Inferior parietal cortex (tissue), 1 donor: Measurements from ENCODE around the gene MMP7.

Experiments used
- DNase-seq: peaks from one replicate; pipeline ENCODE4 v3.0.0-alpha.2; 2016; ENCODE audit errors: extremely low spot score

Gene MMP7, protein sequence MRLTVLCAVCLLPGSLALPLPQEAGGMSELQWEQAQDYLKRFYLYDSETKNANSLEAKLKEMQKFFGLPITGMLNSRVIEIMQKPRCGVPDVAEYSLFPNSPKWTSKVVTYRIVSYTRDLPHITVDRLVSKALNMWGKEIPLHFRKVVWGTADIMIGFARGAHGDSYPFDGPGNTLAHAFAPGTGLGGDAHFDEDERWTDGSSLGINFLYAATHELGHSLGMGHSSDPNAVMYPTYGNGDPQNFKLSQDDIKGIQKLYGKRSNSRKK

DNA sequence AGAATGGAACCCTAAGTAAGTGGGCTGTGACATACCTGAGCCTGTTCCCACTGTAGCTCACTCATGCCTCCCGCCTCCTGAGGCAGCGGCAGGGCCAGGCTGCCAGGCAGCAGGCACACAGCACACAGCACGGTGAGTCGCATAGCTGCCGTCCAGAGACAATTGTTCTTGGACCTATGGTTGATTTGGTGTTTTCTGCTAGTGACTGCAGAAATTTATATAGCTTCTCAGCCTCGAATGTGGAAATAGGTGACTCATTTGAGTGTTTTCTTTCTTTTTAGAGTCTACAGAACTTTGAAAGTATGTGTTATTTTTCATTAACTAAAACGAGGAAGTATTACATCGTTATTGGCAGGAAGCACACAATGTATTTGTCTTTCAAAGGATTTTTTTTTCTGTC is at the start of gene MMP7:
Gene MMP7 (minus strand): TSS at position 190 of the 400 bp plus-strand sequence. CDS start 47 bp downstream, at position 143.
- DNase-seq: no peak

DNA sequence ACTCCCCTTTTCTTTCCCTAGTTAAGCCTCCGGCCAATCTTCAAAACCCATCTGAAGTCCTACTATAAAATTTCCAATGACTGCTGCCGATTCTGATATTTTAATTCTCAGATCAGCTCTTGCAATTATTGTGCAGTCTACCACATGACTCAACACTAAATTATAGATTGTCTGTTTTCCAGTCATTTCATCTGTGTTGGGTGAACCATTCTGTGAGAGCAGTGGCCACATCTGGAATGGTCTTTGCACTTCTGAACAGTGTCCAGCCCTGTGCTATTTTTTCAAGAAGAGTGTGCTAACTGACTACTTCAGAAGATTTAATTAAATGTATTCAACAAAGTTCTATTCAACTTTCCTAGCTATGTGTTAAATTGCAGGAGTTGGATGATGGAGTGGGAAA is 47.2 kb upstream of the MMP7 start:
- no peak for DNase-seq

DNA sequence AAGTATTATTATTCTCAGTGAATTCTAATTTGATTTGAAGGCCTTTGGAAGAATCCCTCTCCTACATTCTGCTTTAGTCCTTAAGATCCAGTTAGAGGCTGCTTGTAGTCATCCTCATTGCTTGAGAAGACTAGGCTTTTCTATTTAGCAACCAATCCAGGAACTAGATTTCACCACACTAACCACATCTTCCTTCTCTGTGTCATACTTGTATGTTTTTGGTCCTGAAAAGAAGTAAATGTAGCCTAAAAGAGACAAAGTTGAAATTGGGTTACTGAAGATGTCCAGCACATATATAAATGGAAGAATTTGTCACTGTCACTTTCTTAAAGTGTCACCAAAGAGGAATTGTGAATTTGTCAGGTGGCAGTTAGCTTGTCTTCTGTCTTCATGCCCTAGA is 46.6 kb upstream of the MMP7 start:
- no peak for DNase-seq

DNA sequence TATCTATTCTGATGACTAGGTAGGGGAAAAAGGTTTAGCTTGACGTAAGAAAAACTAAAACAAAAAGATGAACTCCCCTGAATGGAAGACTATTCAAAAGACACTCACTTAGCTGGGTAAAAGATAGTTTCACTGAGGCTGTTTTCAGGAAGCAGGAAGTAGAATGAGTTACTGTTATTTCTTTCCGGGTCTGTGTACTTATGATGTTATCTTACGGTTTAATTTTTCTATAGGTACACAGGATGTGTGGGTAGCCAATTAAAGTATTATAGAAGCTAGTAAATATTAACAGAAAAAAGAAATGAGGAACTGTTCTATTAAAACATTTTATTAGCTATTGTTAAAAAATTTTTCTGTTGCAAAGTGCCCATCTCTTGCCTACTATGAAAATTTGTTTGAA is 45.8 kb upstream of the MMP7 start:
- no peak for DNase-seq

DNA sequence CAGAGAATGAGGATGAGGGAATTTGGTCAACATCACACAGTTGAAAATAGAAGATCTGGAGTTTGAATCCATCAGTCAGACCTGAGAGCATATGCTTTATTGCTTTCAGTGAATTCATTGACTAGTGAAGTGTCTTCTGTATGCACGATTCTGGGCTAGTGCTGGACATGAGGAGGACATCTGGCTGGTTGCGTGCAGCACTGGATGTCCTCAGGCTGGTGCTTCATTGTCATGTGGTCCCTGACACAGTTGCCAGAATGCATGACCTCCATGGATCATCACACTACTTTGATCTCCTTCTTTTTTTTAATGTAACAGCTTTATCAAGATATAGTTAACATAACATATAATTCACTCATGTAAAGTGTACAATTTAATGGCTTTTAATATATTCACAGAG is 44.5 kb upstream of the MMP7 start:
- no peak for DNase-seq

DNA sequence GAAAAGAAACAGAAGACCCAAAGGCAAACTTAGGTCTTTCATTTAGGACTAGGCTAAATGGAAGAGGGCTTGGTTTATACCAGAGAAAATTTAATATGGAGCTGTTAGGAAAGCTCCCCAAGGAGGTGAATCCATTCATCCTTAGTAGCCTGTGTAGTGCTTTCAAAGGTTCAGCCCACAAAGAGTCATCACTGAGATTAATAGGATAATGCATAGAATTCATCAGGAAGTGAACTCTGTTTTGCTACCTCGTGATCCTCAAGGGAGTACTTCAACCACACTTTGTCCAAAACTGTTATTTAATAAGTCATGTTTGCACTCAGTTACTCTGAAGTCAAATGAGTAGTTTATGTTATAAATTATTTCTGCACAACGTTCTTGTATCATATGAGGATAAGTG is 43.3 kb upstream of the MMP7 start:
- DNase-seq: no peak

DNA sequence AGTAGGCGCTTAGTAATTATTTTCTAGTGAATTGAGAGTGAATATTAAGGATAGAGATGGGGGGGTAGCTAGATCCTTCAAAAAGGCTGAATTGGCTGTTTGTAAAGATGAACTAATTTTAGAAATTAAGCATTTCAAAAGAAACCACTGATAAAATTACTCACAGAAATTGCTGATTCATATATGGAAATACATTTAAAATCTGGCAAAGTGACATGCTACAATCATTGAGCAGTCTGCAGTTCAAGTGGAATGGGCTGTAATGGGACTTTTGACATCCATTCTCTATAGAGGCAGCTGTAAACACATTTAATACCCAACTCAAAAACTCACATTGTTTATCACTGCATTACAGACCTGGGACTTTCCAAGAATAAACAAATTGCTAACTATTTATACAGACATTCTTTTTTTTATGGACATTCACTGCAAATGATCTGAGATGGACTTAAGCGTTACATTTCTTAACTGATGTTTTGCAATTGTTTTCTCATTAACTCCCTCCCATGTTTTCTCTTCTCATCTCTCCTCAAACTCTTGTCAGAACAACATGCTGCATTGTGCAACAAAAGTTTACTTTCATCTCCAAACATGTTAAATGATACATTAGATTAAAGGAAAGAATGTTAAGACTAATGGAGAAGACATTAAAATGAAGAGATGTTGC is 42.1 kb upstream of the MMP7 start:
- DNase-seq: no peak

DNA sequence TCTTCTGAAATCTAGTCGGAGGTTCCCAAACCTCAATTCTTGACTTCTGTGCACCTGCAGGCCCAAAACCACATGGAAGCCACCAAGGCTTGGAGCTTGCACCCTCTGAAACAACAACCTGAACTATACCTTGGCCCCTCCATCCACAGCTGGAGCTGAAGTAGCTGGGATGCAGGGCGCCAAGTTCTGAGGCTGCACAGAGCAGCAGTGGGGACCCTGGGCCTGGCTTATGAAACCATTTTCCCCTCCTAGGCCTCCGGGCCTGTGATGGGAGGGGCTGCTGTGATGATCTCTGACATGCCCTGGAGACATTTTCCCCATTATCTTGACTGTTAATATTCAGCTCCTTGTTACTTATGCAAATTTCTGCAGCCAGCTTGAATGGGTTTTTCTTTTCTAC is 38.3 kb upstream of the MMP7 start:
- no peak for DNase-seq

DNA sequence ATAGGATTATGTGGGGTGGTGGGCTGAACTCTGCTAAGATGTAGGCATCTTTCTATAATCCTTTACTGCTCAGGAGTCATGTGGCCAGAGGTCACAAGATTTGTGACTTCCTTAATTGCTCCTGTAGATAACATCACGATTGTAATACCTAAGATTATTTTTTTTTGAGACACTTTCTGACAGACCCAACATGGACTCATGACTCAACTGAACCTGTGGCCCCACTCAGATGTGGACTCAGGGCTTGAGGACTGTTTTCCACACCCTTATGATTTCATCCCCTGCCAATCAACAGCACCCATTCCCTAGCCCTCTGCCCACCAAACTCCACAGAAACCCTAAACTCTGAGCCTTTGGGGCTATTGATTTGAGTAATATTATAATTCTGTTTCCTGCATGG is 35.6 kb upstream of the MMP7 start:
- no peak for DNase-seq

DNA sequence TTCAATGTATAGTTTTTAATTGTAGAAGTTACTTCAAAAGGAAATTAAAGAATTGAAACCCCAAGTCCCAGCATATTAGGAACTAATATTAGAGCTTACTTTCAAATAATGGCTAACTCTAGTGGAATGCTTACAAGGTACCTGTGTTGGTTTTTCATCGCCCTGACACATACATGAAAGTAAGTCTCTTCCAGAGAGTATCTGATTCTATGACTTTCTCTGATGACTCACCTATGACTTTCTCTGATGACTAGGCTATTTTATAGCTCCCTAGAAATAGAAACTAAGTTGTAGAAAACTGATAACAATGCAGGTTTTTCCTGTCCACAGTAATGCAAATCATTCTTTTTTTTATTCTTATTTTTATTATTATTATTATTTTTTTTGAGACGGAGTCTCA is 33.6 kb upstream of the MMP7 start:
- no peak for DNase-seq

DNA sequence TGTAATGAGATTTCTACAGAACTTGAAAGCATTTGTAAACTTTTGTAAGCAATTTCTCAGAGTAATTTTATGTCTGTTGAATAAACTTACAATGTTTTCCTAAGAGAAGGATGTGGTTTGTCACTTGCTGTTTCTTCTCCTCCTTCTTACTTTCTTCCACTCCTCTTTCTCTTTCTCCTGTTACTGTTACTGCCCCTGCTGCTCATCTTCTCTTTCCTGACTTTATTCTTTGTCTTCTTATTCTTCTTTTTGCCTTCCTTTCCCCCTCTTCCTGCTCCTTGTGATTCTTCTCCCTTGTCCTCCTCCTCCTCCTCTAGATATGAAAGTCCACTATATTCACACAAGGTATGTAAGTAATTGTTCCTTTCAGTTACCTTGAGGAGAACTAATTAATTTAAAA is 31.1 kb upstream of the MMP7 start:
- DNase-seq: no peak

DNA sequence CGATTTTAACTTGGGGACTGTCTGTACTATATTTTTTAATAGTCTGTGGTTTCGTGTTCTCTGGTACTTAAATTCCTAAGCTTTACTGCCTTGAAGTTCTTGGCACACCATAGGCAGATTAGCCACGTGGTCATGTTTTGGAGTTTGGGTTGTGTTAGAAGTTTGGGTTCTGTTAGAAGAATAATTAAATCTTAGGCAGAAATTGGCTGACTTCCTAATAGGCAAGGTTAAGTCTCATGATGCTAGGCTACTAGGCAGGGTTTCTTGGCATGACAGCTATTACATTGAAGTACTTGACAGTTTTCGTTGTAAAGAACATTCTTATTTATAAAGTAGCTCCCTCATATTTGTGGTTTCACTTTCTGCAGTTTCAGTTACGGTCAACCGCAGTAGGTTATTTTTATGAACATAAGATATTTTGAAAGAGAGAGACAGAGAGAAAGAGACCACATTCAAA is 30.0 kb upstream of the MMP7 start:
- DNase-seq: peak; percentile 11

DNA sequence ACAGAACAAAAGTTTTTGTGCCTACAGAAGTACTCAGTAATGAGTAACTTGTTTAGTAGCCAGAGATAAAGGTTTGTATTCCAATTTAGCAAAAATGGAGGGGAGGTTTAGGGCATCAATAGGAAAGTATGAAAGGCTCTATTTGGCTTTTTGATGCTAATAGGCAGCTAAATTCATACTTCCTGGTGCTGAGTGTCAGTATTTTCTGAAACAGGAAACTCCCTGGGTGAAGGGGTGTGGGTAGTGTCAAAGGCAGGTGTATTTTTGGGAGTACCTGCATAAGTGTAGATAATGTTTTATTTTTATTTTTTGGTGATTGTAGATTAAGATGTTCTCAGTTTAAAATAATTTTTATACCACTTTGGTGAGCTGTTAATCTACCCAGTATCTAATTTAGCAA is 29.3 kb upstream of the MMP7 start:
- DNase-seq: no peak

DNA sequence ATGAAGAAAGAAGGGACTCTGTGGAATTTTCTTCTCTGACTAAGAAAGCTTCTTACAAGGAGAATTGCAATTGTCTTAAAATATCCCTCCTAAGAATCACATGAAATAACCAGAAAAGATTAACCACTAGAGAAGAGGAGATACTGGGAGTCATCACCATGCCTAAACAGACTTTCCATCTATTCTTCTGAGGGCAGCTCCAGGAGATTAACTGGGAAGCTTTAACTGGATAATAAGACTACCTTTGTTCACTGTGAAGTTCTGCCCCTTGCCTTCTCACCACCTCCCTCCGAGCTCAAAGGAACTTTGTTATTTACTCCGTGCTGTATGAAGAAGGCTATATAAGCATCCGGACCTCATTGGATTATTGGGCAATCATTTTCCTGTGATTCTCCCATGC is 24.5 kb upstream of the MMP7 start:
- no peak for DNase-seq

DNA sequence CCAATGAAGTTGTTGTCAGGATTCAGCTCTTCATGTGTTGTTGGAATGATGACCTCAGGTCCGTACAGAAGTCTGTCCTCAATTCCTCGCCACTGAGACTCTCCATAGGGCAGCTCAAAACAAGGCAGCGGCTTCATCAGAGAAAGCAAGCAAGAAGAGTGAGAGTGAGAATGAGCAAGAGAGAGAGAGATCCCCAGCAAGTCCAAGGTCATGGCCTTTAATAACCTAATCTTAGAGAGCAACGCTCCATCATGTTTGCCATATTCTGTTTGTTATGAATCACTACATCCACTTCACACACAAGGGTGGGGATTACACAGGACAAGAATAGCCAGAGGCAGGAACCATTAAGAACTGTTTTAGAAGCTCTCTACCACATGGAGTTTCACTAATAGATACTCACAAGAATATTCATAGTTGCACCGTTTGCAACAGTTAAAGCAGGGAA is 23.3 kb upstream of the MMP7 start:
- DNase-seq: no peak

DNA sequence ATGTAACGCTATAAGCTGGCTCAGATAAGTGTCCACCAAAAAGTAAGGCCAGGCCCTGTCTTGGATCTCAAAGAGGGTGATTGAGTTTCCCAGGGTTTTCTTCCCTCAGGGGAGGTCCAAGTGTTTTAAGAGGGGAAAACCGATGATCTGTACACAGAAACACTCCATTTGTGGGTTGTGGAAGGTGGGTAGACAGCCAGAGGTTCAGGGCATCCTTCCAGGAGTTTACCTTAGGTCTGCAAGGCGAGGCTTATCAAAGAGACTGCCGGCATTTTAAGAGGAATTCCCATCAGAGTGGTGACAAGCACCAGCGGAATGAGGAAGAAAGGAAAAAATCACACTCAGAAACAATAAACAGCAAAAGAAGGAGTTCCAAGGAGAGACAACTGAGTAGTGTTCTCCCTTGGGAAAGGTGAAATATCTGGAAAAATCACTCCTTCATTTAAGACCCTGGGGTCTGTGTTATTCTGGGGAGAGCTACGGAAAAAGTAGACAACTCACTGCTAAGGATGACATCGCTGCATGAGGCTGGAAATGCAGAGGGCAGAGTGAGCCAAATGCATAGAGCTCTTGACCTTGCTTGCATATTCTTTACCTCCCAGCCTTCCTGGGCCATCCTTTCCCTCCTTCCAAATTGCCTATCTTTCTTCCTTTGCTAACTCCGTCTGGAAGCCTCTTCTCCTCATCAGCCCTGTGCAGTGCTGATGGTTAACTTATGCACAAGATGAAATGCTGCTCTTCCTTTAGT is 22.1 kb upstream of the MMP7 start:
- no peak for DNase-seq

DNA sequence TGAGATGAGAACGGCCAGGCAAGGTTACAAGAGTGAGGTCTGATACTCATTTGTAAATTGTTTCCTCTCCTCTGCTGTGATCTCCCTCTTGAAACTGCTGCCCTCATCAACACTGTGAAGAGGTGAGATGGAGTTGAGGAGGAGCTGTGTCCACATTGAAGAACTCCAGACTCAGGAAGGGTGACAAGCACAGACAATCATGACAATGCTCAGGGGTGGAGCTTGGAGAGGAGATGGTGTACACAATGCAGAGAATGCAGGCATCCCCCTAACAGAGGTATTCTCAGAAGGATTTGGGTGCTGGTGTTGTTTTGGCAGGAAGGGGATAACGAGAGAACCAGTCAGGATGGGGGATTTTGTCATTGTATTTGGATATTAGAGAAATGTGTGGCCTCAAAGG is 21.5 kb upstream of the MMP7 start:
- no peak for DNase-seq

DNA sequence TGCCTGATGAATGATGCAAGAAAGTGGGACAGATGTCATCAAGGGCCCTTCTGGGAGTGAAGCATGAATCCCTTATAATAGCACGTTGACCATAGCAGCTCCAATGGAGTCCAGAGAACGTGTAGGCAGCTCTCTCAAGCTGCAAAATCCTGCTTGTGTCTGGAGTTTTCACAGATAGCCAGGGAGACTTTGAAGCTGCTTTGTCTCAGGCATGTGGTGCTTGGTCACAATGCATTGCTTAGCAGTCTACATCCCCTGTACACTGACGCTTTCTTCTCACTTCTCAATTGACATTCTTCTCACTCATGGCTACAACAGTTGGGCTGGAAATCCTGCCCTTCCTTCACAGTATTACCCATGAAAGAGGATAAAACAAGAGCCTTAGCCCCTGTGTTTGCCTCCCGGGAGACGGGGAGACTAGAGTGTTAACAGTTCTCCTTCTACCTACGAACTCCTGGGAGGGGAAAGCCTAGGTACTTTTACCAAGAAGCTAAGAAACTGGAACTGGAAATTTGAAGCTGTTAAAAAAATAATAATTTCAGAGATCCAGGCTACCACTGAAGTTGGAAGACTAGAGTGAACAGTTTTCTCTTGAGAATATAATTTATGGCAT is 20.7 kb upstream of the MMP7 start:
- no peak for DNase-seq

DNA sequence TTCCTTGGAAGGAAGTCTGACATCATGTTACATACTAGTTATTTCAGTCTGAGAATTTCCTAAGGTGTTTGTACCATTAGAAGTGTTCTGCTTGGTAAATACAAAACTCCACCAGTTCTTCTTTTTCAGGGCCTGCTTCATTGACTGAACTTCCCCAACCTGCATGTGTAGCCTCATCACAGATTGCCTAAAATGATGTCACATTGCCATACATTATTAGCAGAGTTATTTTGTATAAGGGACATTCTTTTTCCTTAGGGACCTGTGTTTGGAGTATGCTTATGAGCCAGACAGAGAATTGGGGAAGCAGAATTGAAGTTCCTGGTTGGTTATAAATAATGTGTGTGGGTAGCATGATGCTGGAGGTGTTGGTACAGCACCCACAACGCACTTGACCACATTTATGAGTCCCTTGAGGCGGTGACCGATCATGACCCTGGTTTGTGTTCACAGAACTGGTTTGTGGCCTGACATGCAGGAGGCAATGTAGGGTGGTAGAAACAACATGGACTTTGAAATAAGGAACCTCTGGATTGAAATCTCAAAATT is 16.4 kb upstream of the MMP7 start:
- no peak for DNase-seq

DNA sequence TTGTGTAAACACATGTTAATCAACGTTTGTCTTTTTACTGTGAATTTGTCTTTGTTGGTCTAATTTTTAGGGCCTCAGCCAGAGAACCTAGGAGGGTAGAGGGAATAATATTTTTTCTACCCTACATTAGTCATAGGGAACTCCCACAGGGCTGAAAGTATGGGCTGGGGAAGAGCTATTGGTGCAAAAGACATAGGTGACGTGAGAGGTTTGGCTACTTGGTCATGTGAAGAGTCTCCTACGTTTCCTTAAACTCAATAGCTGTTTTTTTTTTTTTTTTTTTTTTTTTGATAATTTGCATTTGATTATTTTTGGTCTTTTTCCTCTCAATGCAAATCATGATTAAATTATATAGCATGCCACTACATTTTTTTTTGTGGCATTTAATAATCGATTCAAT is 15.9 kb upstream of the MMP7 start:
- no peak for DNase-seq

DNA sequence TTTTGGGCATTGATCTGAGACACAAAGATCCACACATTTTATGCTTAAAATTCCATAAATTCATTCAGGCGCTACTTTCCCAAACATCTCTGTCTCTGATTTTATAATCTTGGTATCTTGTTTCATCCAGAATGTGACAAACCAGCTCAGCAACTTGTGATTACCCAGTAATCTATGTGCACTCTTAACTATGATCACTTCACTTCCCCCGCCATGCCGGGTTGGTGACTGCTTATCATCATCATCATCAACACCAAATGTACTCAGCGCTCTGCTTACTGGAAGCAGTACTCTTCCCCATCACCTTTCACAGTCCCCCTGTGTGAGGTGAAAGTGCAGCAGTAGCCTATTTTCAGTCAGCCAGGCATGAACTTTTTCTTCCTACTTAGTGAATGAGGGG is 15.2 kb upstream of the MMP7 start:
- no peak for DNase-seq

DNA sequence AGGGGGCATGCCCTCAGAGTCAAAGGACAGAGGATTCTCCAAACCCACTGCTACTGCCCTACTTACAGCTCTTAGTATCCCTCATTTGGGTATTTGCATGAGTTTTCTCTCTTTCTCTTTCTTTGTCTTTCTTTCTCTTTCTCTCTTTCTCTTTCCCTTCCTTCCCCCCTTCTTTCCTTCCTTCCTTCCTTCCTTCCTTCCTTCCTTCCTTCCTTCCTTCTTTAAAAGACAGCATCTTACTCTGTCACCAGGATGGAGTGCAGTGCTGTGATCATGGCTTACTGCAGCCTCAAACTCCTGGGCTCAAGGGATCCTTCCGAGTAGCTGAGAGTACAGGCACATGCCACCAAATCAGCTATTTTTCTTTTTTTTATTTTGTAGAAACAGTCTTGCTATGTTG is 14.0 kb upstream of the MMP7 start:
- DNase-seq: no peak
